ENCODE results near the gene TRAF7. TPM values are rescaled to one million over a fixed set of nuclear protein-coding genes. Genes with fewer than 3 reads are reported as not detected.
A peak's percentile ranks its signal among the peaks of the same experiment; 100 is the strongest.

The TRAF7 gene
- total RNA-seq, 1 donor: 56.1 TPM

GRCh38 chr16:2190002-2190658 is 34.5 kb downstream of the TRAF7 start:
- Histone ChIP-seq H3K9me3 (ENCODE audit: low read depth, low read length) (no peaks in the 10 kb centered on the region), H3K4me3 (ENCODE audit: insufficient read depth, low read length) (no peak overlapping the region), H3K27me3 (ENCODE audit: insufficient read depth, low read length) (peaks cover 17% of the 10 kb centered on the region), H3K27ac (ENCODE audit: low read depth, low read length) (no peak overlapping the region), H3K36me3 (ENCODE audit: insufficient read depth, low read length) (no peaks in the 10 kb centered on the region), H3K4me1 (ENCODE audit: insufficient read depth, low read length) (no peaks in the 10 kb centered on the region), H3K79me2 (ENCODE audit: insufficient read depth, low read length) (no peaks in the 10 kb centered on the region), H3K4me2 (ENCODE audit: insufficient read depth, low read length) (no peak overlapping the region), H2AFZ (ENCODE audit: low read length) (no peak overlapping the region), H4K20me1 (ENCODE audit: insufficient read depth, low read length) (no peaks in the 10 kb centered on the region)
- TF ChIP-seq, protein P1, sequence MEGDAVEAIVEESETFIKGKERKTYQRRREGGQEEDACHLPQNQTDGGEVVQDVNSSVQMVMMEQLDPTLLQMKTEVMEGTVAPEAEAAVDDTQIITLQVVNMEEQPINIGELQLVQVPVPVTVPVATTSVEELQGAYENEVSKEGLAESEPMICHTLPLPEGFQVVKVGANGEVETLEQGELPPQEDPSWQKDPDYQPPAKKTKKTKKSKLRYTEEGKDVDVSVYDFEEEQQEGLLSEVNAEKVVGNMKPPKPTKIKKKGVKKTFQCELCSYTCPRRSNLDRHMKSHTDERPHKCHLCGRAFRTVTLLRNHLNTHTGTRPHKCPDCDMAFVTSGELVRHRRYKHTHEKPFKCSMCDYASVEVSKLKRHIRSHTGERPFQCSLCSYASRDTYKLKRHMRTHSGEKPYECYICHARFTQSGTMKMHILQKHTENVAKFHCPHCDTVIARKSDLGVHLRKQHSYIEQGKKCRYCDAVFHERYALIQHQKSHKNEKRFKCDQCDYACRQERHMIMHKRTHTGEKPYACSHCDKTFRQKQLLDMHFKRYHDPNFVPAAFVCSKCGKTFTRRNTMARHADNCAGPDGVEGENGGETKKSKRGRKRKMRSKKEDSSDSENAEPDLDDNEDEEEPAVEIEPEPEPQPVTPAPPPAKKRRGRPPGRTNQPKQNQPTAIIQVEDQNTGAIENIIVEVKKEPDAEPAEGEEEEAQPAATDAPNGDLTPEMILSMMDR (IDR thresholded peaks at IDR 0.05; ENCODE audit: extremely low read depth, low read depth, low read length): no peak
- DNase-seq (ENCODE audit: insufficient read length, low spot score, missing footprints): peak; percentile 88

DNA sequence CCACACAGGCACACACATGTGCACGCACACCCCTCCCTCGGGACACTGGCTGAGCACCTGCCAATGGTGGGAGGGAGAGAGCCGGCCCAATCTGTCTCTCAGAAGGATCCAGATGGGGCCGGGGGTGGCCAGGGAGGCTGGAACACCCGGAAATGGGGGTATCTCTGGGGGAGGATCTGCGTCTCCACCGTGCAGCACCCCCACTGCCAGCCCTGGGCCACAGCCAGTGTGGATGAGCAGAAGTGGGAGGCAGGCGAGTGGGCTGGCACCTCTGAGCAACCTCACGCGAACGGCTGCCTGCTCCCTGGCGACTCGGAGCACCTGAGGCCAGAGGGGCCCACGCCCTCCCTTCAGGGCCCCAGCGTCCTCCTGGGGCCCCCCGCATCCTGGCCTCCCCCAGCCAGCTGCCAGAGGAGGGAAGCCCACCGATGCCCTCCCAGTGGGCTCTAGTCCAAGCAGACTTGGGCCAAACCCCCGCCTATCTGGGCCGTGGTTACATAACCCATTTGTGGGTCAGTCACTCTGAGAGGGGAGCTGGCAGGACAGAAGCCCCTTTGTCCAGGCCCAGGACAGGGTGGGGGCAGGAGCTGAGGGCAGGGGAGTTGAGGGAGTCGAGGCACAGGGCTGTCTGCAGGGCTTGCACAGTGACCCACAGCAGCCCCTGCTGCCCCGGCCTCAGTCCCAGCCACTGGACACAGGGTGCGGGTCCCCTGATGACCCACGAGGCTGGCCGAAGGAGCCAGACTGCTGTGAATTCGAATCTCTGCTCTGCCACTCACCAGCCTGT is 35.3 kb downstream of the TRAF7 start:
- Histone ChIP-seq H3K36me3 (ENCODE audit: insufficient read depth, low read length) (no peaks in the 10 kb centered on the region), H3K79me2 (ENCODE audit: insufficient read depth, low read length) (no peaks in the 10 kb centered on the region), H3K27me3 (ENCODE audit: insufficient read depth, low read length) (peaks cover 24% of the 10 kb centered on the region), H3K4me2 (ENCODE audit: insufficient read depth, low read length) (no peak overlapping the region), H2AFZ (ENCODE audit: low read length) (no peak overlapping the region), H3K9me3 (ENCODE audit: low read depth, low read length) (no peaks in the 10 kb centered on the region), H3K27ac (ENCODE audit: low read depth, low read length) (no peak overlapping the region), H3K4me3 (ENCODE audit: insufficient read depth, low read length) (no peak overlapping the region), H4K20me1 (ENCODE audit: insufficient read depth, low read length) (no peaks in the 10 kb centered on the region), H3K4me1 (ENCODE audit: insufficient read depth, low read length) (no peaks in the 10 kb centered on the region)
- DNase-seq (ENCODE audit: insufficient read length, low spot score, missing footprints): peak; percentile 79
- TF ChIP-seq, protein P1 (IDR thresholded peaks at IDR 0.05; ENCODE audit: extremely low read depth, low read depth, low read length): no peak

DNA sequence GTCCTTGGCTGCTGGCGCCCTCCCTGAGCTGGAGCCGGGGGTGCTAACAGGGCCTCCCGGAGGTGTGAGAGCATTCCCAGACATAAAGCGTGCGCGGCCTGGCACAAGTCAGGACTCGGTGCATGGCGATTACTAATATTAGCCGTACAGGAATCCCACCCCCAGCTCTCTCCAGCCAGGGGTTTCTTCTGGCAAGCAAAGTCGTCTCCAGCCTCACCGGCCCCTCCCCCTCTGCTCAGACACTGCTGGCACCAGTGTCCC is 35.8 kb downstream of the TRAF7 start:
- Histone ChIP-seq H3K4me2 (ENCODE audit: insufficient read depth, low read length) (no peak overlapping the region), H3K36me3 (ENCODE audit: insufficient read depth, low read length) (no peaks in the 10 kb centered on the region), H3K4me3 (ENCODE audit: insufficient read depth, low read length) (no peak overlapping the region), H3K79me2 (ENCODE audit: insufficient read depth, low read length) (no peaks in the 10 kb centered on the region), H4K20me1 (ENCODE audit: insufficient read depth, low read length) (no peaks in the 10 kb centered on the region), H3K27ac (ENCODE audit: low read depth, low read length) (no peak overlapping the region), H3K27me3 (ENCODE audit: insufficient read depth, low read length) (peaks cover 25% of the 10 kb centered on the region), H3K4me1 (ENCODE audit: insufficient read depth, low read length) (no peaks in the 10 kb centered on the region), H3K9me3 (ENCODE audit: low read depth, low read length) (no peaks in the 10 kb centered on the region), H2AFZ (ENCODE audit: low read length) (no peak overlapping the region)
- TF ChIP-seq, protein P1 (IDR thresholded peaks at IDR 0.05; ENCODE audit: extremely low read depth, low read depth, low read length): no peak
- DNase-seq (ENCODE audit: insufficient read length, low spot score, missing footprints): peak; percentile 81

- Histone ChIP-seq H4K20me1 (ENCODE audit: insufficient read depth, low read length) (no peaks in the 10 kb centered on the region), H3K27ac (ENCODE audit: low read depth, low read length) (no peak overlapping the region), H2AFZ (ENCODE audit: low read length) (no peak overlapping the region), H3K4me1 (ENCODE audit: insufficient read depth, low read length) (no peaks in the 10 kb centered on the region), H3K79me2 (ENCODE audit: insufficient read depth, low read length) (no peaks in the 10 kb centered on the region), H3K4me2 (ENCODE audit: insufficient read depth, low read length) (no peak overlapping the region), H3K27me3 (ENCODE audit: insufficient read depth, low read length) (peaks cover 50% of the 10 kb centered on the region), H3K9me3 (ENCODE audit: low read depth, low read length) (no peaks in the 10 kb centered on the region), H3K36me3 (ENCODE audit: insufficient read depth, low read length) (no peaks in the 10 kb centered on the region), H3K4me3 (ENCODE audit: insufficient read depth, low read length) (no peak overlapping the region)
- peak; percentile 93 for DNase-seq (ENCODE audit: insufficient read length, low spot score, missing footprints)
- TF ChIP-seq, protein P1 (IDR thresholded peaks at IDR 0.05; ENCODE audit: extremely low read depth, low read depth, low read length): no peak
Observed at GRCh38 chr16:2194166-2194834, 38.7 kb downstream of the TRAF7 start.

Measured in osteoblast (primary cell).